GM18508 (cell line): ENCODE results near the gene RARG.

ENCODE experiments used
- ATAC-seq: cut with Tn5 transposase; IDR thresholded peaks from one replicate; pipeline ENCODE4 v1.9.1; 2021; ENCODE audit warnings: moderate number of reproducible peaks; ENCODE audit not compliant: insufficient read depth, unreplicated experiment

The RARG gene

GRCh38 chr12:53231921-53232645 is at the start of gene RARG:
TSS of gene RARG (minus strand) at chr12:53232209. CDS start at chr12:53227545, 4,664 bp downstream.
- ATAC-seq, result no peak

GRCh38 chr12:53279888-53280498 is 48.0 kb upstream of the RARG start:
- no peak for ATAC-seq

- no peak for ATAC-seq
Measured at GRCh38 chr12:53279283-53279869, 47.4 kb upstream of the RARG start.

- no peak for ATAC-seq
Measured at GRCh38 chr12:53277981-53278380, 46.0 kb upstream of the RARG start.

GRCh38 chr12:53276511-53276910 is 44.5 kb upstream of the RARG start:
- ATAC-seq, result no peak

- no peak for ATAC-seq
Measured at GRCh38 chr12:53274445-53274844, 42.4 kb upstream of the RARG start.

- ATAC-seq, result no peak
Measured at GRCh38 chr12:53268630-53269562, 36.9 kb upstream of the RARG start.

GRCh38 chr12:53267999-53268629 is 36.1 kb upstream of the RARG start, which contains the start of gene ESPL1:
TSS of gene ESPL1 (plus strand) at chr12:53268299. CDS start at chr12:53268767, 468 bp downstream.
- ATAC-seq, result peak; percentile 58

- no peak for ATAC-seq
Measured at GRCh38 chr12:53267306-53267998, 35.4 kb upstream of the RARG start.

GRCh38 chr12:53265783-53266182 is 33.8 kb upstream of the RARG start:
- no peak for ATAC-seq

- no peak for ATAC-seq
Measured at GRCh38 chr12:53259891-53260290, 27.9 kb upstream of the RARG start.

GRCh38 chr12:53258541-53259539 is 26.8 kb upstream of the RARG start:
- no peak for ATAC-seq

- no peak for ATAC-seq
Measured at GRCh38 chr12:53255996-53256395, 24.0 kb upstream of the RARG start.

- no peak for ATAC-seq
Measured at GRCh38 chr12:53254816-53255545, 23.0 kb upstream of the RARG start.

GRCh38 chr12:53253298-53253697 is 21.3 kb upstream of the RARG start:
- ATAC-seq, result no peak

- no peak for ATAC-seq
Measured at GRCh38 chr12:53252349-53252916, 20.4 kb upstream of the RARG start.
